K562 (cell line): Measurements from ENCODE around the gene PROK2. TPM values are rescaled to one million over a fixed set of nuclear protein-coding genes. Genes with fewer than 3 reads are reported as not detected.

Experiments
- MGA ChIP-seq: fragments of 450-650 bp; IDR thresholded peaks from 2 replicates; pipeline ENCODE4 v1.6.1; 2016; ENCODE audit warnings: mild to moderate bottlenecking, moderate library complexity
- NRF1 ChIP-seq, 2 experiments: fragments of 450-650 bp; IDR thresholded peaks in 1 of 2; conservative IDR thresholded peaks in 1 of 2; 2 replicates each; pipeline ENCODE4 v1.6.1; 2014; ENCODE audit warnings: mild to moderate bottlenecking in 2 of 2
- polyA plus RNA-seq, 8 experiments: library from polyadenylated mRNA; depleted of rRNA in 4 of 8; stranded (reverse) in 5 of 8; unstranded in 3 of 8; fragments of >200 nt; fragmentation: Nextera tagmentation in 2 of 8; fragmentation: Illumina TruSeq in 1 of 8; extraction: Ambion mirVana in 2 of 8; extraction: Trizol in 1 of 8; gene quantifications; 2 replicates each; pipeline versions ENCODE4 v1.2.1 to v1.2.3, GENCODE V29; 2011 to 2014; ENCODE audit warnings: inconsistent platforms in 1 of 8, missing spikeins in 1 of 8
- total RNA-seq, 7 experiments: library from RNA; depleted of rRNA in 6 of 7; stranded (reverse); fragments of >200 nt in 6 of 7; fragmentation: Illumina TruSeq in 2 of 7; extraction: Trizol in 2 of 7; gene quantifications; 2 replicates each; pipeline versions ENCODE4 v1.2.1 to v1.2.3, GENCODE V29; 2011 to 2021; ENCODE audit warnings: low replicate concordance in 1 of 7

PROK2 gene
- total and polyA plus RNA-seq, 9 of the 15 experiments (the other 6 are each of a cell fraction or from before 2014, with no cell fraction given): 0.07 to 0.13 TPM; not detected in 7

- TF ChIP-seq MGA (no peak), NRF1 (conservative IDR thresholded peaks at IDR 0.05 in 1 of 2, IDR thresholded peaks at IDR 0.05 in 1 of 2) (no peak)
Observed at GRCh38 chr3:71728632-71729342, 56.2 kb downstream of the PROK2 start (continued).
